AG04450 (cell line): Measurements from ENCODE around the gene OR6S1. TPM values are rescaled to one million over a fixed set of nuclear protein-coding genes. Genes with fewer than 3 reads are reported as not detected.

Source experiments
- CTCF ChIA-PET: fragments of 300-600, 350-600 bp; formaldehyde crosslinking; extraction: SDS; loops from one replicate; lab custom pipeline; 2022; ENCODE audit warnings: antibody characterized with exemption, inconsistent platforms; lab: Charles Lee
- POLR2A ChIA-PET: fragments of 350-600 bp; formaldehyde crosslinking; extraction: SDS; loops from one replicate; lab custom pipeline; 2021; ENCODE audit warnings: antibody characterized with exemption, inconsistent platforms; lab: Yijun Ruan, JAX
- DNase-seq: peaks from one replicate; pipeline ENCODE4 v3.0.0-alpha.2; 2011; ENCODE audit warnings: low read depth, low spot score
- H3K27ac ChIP-seq: one replicate; pipeline ENCODE4 v1.5.1; 2012; ENCODE audit warnings: low read depth, low read length, control low read depth
- H3K27me3 ChIP-seq: one replicate; pipeline ENCODE4 v1.6.0; 2012; ENCODE audit warnings: low read length; ENCODE audit not compliant: control insufficient read depth, insufficient read depth
- H3K4me3 ChIP-seq: 2 replicates; pipeline ENCODE4 v1.5.1; 2011; ENCODE audit warnings: mild to moderate bottlenecking, low read depth, low read length, control low read depth
- H3K9me3 ChIP-seq: 2 replicates; pipeline ENCODE4 v1.5.1; 2012; ENCODE audit warnings: low read length; ENCODE audit not compliant: control insufficient read depth, insufficient read depth
- CTCF ChIP-seq: IDR thresholded peaks from 2 replicates; pipeline ENCODE4 v1.5.1; 2011; ENCODE audit warnings: low read depth, low read length, control low read depth, inconsistent platforms
- polyA plus RNA-seq: library from polyadenylated mRNA; depleted of rRNA; stranded (reverse); fragments of >200 nt; gene quantifications from 2 replicates; pipeline ENCODE4 v1.2.3, GENCODE V29; 2011

Gene OR6S1
- polyA plus RNA-seq, 1 experiment, result not detected

GRCh38 chr14:20609215-20610001 lies 32.1 kb downstream of the OR6S1 start:
- ChIA-PET POLR2A (interaction anchor here (0.8 kb wide), 1 partner anchor 266 kb away, joined by 3 read pairs; no protein-coding TSS in a partner anchor), CTCF (interaction anchor here (0.6 to 7.9 kb wide), 25 partner anchors 9 to 362 kb away, joined by 3 to 71 read pairs (median 4); partner anchors contain the start of genes CCNB1IP1, PARP2, PIP4P1 and TEP1)
- peak; percentile 94 for TF ChIP-seq CTCF
- H3K27me3 ChIP-seq, result no peaks in the 10 kb centered on the region
- no peak overlapping the region for H3K27ac ChIP-seq
- DNase-seq, result peak; percentile 78
- no peaks in the 10 kb centered on the region for H3K9me3 ChIP-seq
- H3K4me3 ChIP-seq, result peak overlapping the region; percentile 82

- POLR2A ChIA-PET, result interaction anchor here (0.8 kb wide), 1 partner anchor 266 kb away, joined by 3 read pairs; no protein-coding TSS in a partner anchor
- DNase-seq, result no peak
- CTCF ChIA-PET, result interaction anchor here (0.6 to 7.9 kb wide), 18 partner anchors 9 to 1039 kb away, joined by 3 to 71 read pairs (median 5); partner anchors contain the start of genes CCNB1IP1, PARP2, PIP4P1 and TEP1
- Histone ChIP-seq H3K27me3 (no peaks in the 10 kb centered on the region), H3K4me3 (no peak overlapping the region), H3K9me3 (no peaks in the 10 kb centered on the region), H3K27ac (no peak overlapping the region)
- TF ChIP-seq CTCF, result no peak
Observed at GRCh38 chr14:20608383-20609110, 32.9 kb downstream of the OR6S1 start.

- POLR2A ChIA-PET, result no interaction called here
- Histone ChIP-seq H3K9me3 (no peaks in the 10 kb centered on the region), H3K4me3 (no peak overlapping the region), H3K27ac (no peak overlapping the region), H3K27me3 (no peaks in the 10 kb centered on the region)
- DNase-seq, result no peak
- CTCF ChIA-PET, result interaction anchor here (0.6 to 7.9 kb wide), 9 partner anchors 77 to 1040 kb away, joined by 3 to 71 read pairs (median 4); partner anchors contain the start of genes PARP2, PIP4P1 and TEP1
- no peak for TF ChIP-seq CTCF
Observed at GRCh38 chr14:20607617-20608016, 33.9 kb downstream of the OR6S1 start.

GRCh38 chr14:20606902-20607242 lies 34.6 kb downstream of the OR6S1 start:
- Histone ChIP-seq H3K4me3 (no peak overlapping the region), H3K9me3 (no peaks in the 10 kb centered on the region), H3K27me3 (no peaks in the 10 kb centered on the region), H3K27ac (no peak overlapping the region)
- ChIA-PET POLR2A (no interaction called here), CTCF (interaction anchor here (0.6 to 7.9 kb wide), 8 partner anchors 76 to 280 kb away, joined by 3 to 71 read pairs (median 3); partner anchors contain the start of genes APEX1, OSGEP, PARP2 and PIP4P1)
- DNase-seq, result no peak
- TF ChIP-seq CTCF, result no peak
